Activated naive CD4-positive, alpha-beta T cell treated with anti-CD3 and anti-CD28 coated beads, Interleukin-2, amount 10 ng/mL, durations not matched to agents 7 days and 5 days (primary cell): ENCODE measurements around the gene ARGLU1.

Experiments used
- CTCF ChIA-PET: fragments of 350-600 bp; sonication (Branson Sonifier 250); formaldehyde crosslinking; loops from one replicate; lab custom pipeline; 2021; ENCODE audit warnings: antibody characterized with exemption; lab: Charles Lee
- DNase-seq: peaks from one replicate; pipeline ENCODE4 v3.0.0-alpha.2; 2020
- H3K27ac Mint-ChIP-seq: one replicate; pipeline ENCODE4 v1.8.0; 2021; ENCODE audit warnings: mild to moderate bottlenecking, moderate library complexity, mixed read lengths
- H3K27me3 Mint-ChIP-seq: one replicate; pipeline ENCODE4 v1.8.0; 2021; ENCODE audit warnings: mild to moderate bottlenecking, mixed read lengths
- H3K36me3 Mint-ChIP-seq: one replicate; pipeline ENCODE4 v1.8.0; 2021; ENCODE audit warnings: mixed read lengths
- H3K4me1 Mint-ChIP-seq: one replicate; pipeline ENCODE4 v1.8.0; 2021; ENCODE audit warnings: mixed read lengths
- H3K4me3 Mint-ChIP-seq: one replicate; pipeline ENCODE4 v1.8.0; 2021; ENCODE audit warnings: mild to moderate bottlenecking, moderate library complexity, mixed read lengths
- H3K9me3 Mint-ChIP-seq: one replicate; pipeline ENCODE4 v1.8.0; 2021; ENCODE audit warnings: mixed read lengths

The ARGLU1 gene

DNA sequence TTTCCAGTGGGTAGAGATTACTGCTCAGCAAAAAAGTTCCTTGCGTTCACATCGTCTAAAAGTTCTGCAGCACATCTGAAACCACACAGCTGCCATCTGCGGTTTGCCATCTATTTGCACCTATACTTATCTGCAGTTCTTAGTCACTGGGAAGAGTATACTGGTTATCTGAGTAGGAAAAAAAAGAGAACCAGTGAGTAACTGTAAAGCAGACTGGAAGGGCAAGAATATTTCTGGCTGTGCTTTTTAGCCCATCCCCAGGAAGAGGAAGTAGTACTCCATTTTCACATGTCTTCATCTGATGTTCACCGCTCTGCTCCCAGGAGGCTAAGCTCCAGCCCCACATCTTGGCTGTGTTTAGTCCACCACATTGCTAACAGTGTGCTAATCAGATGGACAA is 68.0 kb downstream of the ARGLU1 start:
- CTCF ChIA-PET = no interaction called here
- peaks cover 43% of the 10 kb centered on the region for H3K27me3 Mint-ChIP-seq

DNA sequence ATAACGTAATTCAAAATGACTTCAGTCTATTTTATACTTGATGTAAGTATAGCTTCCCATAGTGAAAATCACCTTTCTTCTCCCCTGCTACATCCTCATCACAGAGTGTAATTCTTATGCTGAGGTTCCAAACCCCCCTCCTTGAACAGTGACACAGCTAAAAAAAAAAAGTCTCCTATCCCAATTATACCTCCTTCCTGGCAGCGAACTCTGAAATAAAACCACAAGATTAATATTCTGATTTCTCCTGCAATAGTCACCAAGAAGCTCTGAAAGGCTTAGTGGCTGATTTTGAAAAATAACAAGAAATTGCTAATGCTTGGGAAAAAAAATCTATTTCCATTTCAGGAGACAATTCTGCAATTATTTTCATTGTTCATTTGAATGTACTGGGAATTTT is 68.8 kb downstream of the ARGLU1 start:
- Mint-ChIP-seq H3K27ac (no peak overlapping the region), H3K4me1 (no peaks in the 10 kb centered on the region), H3K36me3 (no peaks in the 10 kb centered on the region), H3K9me3 (no peaks in the 10 kb centered on the region), H3K4me3 (no peak overlapping the region), H3K27me3 (peaks cover 40% of the 10 kb centered on the region)
- no peak for DNase-seq
- CTCF ChIA-PET = no interaction called here

More for the DNA sequence above, 68.0 kb downstream of the ARGLU1 start:
- no peak overlapping the region for H3K4me3 Mint-ChIP-seq
- H3K27ac Mint-ChIP-seq = no peak overlapping the region
- DNase-seq = no peak
- H3K4me1 Mint-ChIP-seq = no peaks in the 10 kb centered on the region
- H3K36me3 Mint-ChIP-seq = no peaks in the 10 kb centered on the region
- no peaks in the 10 kb centered on the region for H3K9me3 Mint-ChIP-seq

DNA sequence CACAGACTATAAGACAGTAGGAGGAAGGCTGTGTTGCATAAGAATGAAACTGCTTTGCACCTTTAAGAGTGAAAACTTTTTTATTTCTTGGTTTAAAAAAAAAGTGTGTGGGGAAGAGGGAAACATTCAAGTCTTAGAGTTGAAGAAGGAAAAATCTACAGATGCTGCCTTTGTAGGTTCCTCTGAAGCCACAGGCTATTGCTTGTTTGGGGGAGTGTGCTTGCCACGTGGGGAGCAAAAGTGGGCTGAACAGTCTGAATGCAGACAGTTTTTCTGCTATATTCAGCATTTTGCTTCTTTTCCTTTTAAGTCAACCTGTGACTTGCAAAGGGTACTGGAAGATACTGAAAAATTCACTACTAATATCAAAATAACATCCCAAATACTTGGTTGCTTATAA is 69.4 kb downstream of the ARGLU1 start:
- Mint-ChIP-seq H3K27ac (no peak overlapping the region), H3K27me3 (peaks cover 43% of the 10 kb centered on the region), H3K4me1 (peaks cover 5% of the 10 kb centered on the region), H3K4me3 (no peak overlapping the region), H3K9me3 (no peaks in the 10 kb centered on the region), H3K36me3 (no peaks in the 10 kb centered on the region)
- CTCF ChIA-PET = no interaction called here
- no peak for DNase-seq

DNA sequence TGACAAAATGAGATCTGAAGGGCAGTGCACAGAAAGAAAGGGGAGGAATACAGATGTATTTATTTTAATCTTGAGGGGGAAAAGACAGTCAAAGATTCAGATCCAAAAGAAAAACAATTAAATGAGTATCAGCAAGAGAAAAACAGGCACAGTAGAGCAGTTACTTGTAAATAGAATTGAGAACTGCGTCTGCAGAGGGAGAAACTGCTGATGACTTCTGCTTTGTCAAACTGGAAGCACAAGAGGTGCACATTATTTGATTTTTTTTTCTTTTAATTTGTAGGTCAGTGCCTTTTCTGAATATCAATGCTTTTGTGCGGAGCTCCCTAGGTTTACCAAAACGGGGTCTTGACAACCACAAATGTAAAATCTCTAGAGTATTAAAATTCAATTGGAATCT is 69.8 kb downstream of the ARGLU1 start:
- H3K27ac Mint-ChIP-seq = no peak overlapping the region
- no peak for DNase-seq

DNA sequence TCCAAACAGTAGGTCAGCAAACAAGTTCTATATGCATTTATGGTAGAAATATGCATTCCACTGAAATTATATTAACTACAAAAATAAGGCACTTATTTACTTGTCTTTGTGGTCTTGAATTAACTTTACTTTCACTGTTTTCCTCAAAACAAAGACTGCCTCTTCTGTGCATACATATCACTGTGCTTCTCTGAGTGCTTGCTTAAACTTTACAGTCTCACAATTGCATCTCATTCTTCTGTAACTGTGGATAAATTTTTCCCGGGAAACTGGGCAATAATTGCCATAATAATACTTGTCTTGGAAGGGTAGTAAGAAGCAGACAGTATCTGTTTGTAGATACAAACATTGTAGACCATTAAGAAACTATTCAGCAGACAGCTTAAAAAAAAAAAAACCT is 70.9 kb downstream of the ARGLU1 start:
- no peak for DNase-seq
- no peaks in the 10 kb centered on the region for H3K9me3 Mint-ChIP-seq
- no peak overlapping the region for H3K27ac Mint-ChIP-seq
- H3K4me1 Mint-ChIP-seq = peaks cover 13% of the 10 kb centered on the region
- peaks cover 57% of the 10 kb centered on the region for H3K27me3 Mint-ChIP-seq
- H3K4me3 Mint-ChIP-seq = no peak overlapping the region
- H3K36me3 Mint-ChIP-seq = no peaks in the 10 kb centered on the region
- CTCF ChIA-PET = interaction anchor here (1.0 kb wide), 1 partner anchor 11 kb away, joined by 3 read pairs; no protein-coding TSS in a partner anchor

More for the DNA sequence above, 69.8 kb downstream of the ARGLU1 start:
- Mint-ChIP-seq H3K9me3 (no peaks in the 10 kb centered on the region), H3K36me3 (no peaks in the 10 kb centered on the region), H3K4me3 (no peak overlapping the region), H3K27me3 (peaks cover 47% of the 10 kb centered on the region), H3K4me1 (peaks cover 9% of the 10 kb centered on the region)
- CTCF ChIA-PET = no interaction called here

DNA sequence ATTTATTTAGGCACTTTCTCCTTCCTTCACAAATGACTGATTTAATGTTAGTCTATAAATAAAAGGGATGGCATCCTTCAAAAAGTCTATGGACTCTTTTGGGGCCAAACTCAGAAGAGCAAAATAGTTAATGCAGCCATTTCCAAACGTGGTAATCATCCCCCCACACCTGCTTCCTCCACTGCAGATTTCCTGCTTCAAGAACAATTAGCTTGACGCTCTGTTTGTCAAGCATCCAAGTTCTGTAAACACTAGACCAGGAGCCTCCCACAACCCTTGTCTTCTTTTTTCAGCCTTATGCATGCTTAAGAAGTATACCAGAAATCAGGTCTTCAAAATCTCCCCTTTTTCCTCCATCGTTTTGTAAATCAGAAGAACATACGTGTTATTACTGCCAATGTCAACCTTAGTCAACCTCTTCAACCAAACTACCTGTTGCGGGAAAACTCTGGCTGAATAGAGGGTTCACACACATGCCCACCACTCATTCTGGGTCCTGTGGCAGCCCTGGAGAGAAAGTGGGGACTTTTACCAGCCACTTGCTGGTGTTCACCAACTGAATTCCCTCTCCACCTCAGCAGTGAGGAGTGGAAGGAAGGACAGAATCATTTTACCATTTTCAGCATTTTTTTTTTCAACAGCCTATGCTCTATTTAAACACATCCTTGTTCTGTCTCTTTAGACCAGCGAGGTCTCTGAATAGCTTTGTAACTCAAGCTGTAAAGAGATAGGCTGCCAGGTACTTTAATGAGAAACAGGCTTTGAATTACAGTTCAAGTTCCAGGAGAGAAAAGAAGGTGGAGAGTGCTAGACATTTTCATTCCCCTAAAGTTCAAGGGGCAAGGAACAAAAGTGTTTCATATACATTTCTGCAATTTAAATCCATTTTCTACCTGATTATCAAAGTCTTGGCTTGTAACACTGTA is 71.6 kb downstream of the ARGLU1 start:
- Mint-ChIP-seq H3K9me3 (no peaks in the 10 kb centered on the region), H3K27ac (no peak overlapping the region), H3K4me3 (no peak overlapping the region), H3K27me3 (peaks cover 63% of the 10 kb centered on the region), H3K36me3 (no peaks in the 10 kb centered on the region), H3K4me1 (peaks cover 14% of the 10 kb centered on the region)
- DNase-seq = no peak
- CTCF ChIA-PET = interaction anchor here (1.0 kb wide), 1 partner anchor 11 kb away, joined by 3 read pairs; no protein-coding TSS in a partner anchor

DNA sequence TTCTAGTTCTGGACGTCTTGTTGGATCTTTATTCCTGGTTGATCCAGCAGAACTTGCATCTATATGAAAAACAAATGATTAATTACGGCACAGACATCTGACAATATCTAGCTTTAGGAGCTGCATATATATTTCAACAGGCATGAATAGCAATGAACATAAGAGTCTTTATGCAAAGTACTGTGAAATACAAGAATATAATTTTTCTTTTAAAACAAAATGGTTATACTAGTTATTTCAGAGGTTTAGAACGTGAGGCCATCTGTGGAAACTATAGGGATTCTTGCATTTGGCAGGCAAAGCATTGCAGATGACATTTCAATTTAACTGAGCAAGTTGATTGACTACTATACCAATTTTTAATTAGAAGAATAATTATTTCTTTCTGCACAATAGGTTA is 73.0 kb downstream of the ARGLU1 start:
- H3K36me3 Mint-ChIP-seq = no peaks in the 10 kb centered on the region
- peaks cover 21% of the 10 kb centered on the region for H3K4me1 Mint-ChIP-seq
- DNase-seq = no peak
- no peak overlapping the region for H3K4me3 Mint-ChIP-seq
- peaks cover 64% of the 10 kb centered on the region for H3K27me3 Mint-ChIP-seq
- H3K27ac Mint-ChIP-seq = no peak overlapping the region
- CTCF ChIA-PET = interaction anchor here (1.1 kb wide), 1 partner anchor 36 kb away, joined by 3 read pairs; no protein-coding TSS in a partner anchor
- H3K9me3 Mint-ChIP-seq = no peaks in the 10 kb centered on the region

DNA sequence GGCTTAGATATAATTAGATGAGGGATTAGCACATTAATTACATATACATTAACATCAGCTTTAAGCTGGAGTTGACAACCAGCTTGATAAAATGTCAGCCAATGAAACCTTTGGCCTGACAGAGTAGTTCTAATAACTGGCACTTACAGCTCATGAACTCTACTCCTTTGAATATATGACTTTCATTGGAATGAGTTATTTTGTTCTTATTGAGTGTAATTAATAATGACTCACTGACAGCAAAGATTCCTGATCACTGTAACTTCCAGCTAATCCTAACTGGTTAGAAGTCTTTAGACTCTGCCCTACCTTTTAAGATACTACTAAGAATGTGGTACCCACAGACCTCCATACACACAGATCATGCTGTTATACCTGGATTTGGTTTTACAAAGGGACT is 73.4 kb downstream of the ARGLU1 start:
- no peaks in the 10 kb centered on the region for H3K9me3 Mint-ChIP-seq
- CTCF ChIA-PET = interaction anchor here (1.1 kb wide), 1 partner anchor 36 kb away, joined by 3 read pairs; no protein-coding TSS in a partner anchor
- H3K36me3 Mint-ChIP-seq = no peaks in the 10 kb centered on the region
- H3K27ac Mint-ChIP-seq = no peak overlapping the region
- peaks cover 63% of the 10 kb centered on the region for H3K27me3 Mint-ChIP-seq
- H3K4me1 Mint-ChIP-seq = peaks cover 21% of the 10 kb centered on the region
- no peak for DNase-seq
- H3K4me3 Mint-ChIP-seq = no peak overlapping the region

DNA sequence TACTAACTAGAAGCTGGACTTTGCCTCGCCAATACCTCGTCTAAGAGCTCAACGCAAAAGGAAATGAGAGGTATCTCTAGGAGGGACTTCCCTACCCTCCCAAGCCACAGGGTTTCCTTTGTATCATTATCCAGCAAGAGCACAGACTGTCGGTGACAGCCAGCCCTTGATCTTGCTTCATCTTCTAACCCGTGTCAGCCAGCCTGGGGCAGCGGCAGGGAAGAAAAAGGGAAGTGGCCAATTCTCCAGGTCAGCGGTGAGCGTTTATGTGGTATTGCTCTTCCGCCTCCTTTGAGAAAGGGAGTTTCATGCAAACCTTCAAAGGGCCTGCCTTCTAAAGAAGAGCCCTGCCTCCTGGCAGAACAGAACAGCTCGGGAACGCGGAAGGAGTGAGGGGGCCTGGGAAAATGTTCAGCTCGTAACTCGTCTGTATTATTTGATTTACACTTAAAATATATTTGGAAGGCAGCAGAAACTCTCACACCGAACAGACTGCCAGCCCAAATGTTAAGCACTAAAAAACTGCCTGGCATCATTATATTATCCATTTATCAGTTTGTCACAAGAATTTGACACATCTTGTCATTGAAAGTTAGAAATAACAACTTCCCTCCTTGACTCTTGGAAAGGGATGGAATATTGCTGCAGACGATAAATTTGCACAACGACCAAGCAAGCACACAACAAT is 74.3 kb downstream of the ARGLU1 start:
- H3K9me3 Mint-ChIP-seq = no peaks in the 10 kb centered on the region
- H3K4me3 Mint-ChIP-seq = no peak overlapping the region
- H3K36me3 Mint-ChIP-seq = no peaks in the 10 kb centered on the region
- peaks cover 21% of the 10 kb centered on the region for H3K4me1 Mint-ChIP-seq
- CTCF ChIA-PET = no interaction called here
- DNase-seq = no peak
- H3K27me3 Mint-ChIP-seq = peaks cover 65% of the 10 kb centered on the region
- H3K27ac Mint-ChIP-seq = no peak overlapping the region

DNA sequence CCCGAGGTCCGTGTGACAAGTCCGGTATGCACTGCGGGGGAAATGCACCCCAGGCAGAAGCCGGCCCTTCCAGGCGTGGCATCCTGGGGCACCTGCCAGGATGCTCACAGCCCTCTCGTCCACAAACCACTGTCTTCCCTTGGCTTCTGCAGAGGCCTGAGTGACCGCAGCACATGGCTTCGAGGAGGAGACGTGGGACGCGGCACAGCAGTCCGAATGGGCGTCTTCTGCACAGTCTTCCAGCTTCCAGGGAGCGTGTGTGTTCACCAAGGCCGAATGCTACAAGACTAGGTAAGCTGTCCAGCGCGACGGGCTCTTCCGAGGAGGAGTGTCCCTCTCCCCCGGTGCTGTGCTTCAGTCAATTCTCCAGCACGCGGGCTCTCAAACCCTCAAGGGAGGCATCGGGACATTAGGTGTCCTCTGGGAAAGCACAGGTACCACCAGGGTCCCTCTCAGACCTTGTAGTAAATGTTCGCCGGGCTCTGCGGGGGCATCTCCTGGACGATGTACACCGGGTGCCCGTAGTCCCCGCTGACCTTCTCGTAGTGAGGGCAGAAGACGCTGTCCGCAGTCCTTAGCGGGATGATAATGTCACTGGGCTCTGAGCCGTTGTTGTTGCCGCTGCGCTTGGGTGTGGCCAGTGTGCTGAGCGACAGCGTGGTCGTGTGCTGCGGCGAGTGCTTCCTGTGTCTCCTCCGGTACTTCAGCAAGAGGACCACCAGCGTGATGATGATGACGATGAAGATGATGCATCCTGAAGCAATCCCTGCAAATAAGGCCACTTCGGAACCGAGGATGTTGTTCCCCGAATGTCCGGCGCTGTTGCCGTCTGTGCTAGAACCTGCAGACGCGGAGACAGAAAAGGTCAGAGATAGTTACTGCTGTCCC is 75.1 kb downstream of the ARGLU1 start:
- DNase-seq = no peak
- Mint-ChIP-seq H3K36me3 (no peaks in the 10 kb centered on the region), H3K9me3 (no peaks in the 10 kb centered on the region), H3K4me3 (no peak overlapping the region), H3K27ac (no peak overlapping the region), H3K4me1 (peaks cover 21% of the 10 kb centered on the region), H3K27me3 (peaks cover 57% of the 10 kb centered on the region)
- CTCF ChIA-PET = no interaction called here

DNA sequence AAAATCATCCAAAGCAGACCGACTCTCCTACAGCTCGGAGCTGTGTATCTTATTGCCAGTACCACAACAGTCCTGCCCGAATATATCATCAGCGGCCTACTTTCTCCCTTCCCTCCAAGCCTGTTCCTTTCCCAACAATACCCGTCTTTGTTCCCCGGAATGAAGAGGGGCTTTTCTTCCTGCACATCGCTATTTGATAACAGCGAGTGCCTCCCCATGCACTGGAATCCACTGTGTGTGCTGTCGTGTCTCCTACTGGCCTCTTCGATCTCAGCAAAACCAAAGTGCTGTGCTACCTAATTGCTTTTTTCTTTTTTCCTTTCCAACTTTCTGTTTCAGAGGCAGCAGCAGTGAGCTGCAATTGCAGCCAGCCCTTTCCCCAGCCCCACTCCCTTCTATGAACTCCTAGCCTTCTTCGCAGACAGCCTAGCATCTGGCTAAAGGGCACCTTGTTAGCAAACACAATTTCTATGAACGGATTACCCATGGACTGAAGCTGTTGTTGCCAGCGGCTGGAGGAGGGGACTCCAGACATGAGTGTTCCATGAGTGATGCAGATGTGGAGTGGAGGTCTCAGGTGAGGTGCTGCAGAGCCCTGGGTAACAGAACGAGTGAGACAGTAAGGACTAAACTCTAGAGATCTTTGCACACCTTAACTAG is 75.9 kb downstream of the ARGLU1 start:
- CTCF ChIA-PET = no interaction called here
- Mint-ChIP-seq H3K9me3 (no peaks in the 10 kb centered on the region), H3K36me3 (no peaks in the 10 kb centered on the region), H3K27ac (no peak overlapping the region), H3K4me1 (peaks cover 21% of the 10 kb centered on the region), H3K4me3 (no peak overlapping the region), H3K27me3 (peaks cover 53% of the 10 kb centered on the region)
- DNase-seq = no peak
